ENCODE data around the gene SSTR3.
"Not testable (repeated sequence)": the region's sequence is repeated elsewhere in the genome, so short reads cannot be mapped to it uniquely, and the experiment has no call there.

Gene SSTR3

GRCh38 chr22:37209140-37209845 is 3.0 kb downstream of the SSTR3 start:
- DNase-seq: peak; percentile 48

DNA sequence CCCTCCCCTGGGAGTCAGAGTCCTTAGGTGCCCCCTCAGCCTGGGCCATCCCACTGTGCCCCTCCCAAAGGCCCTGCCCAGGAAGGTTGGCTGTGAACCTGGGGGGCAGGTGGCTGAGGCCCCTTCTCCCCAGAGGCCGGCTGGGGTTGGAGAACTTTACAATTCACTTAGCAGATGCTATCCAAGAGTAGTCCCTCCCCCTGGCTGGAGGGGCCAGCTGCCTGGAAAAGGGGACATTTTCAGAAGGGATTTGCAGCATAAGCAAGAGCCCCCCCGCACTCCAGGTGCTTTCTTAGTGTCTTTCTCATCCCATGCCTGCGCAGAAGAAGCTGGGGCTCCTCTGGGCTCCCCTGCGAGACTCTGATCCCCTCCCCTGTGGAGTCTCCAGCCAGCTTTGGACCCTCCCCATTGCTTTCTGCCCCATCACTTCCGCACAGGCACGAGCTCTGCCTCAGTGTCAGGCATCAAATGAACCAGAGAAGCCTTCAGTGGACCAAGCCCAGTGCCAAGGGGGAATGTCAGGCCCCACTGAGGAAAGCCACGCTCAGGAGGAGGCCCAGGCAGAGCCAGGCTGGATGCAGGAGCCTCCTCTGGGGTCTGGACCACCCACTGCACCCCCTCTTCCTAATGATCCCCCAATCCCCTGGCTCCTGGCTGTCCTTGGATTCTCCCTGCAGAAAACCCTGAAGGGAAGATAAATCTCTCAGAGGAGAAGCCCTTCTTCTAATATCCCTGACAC is 3.7 kb downstream of the SSTR3 start:
- no peak for DNase-seq

- DNase-seq: no peak
Observed at GRCh38 chr22:37207981-37208380, 4.3 kb downstream of the SSTR3 start.

DNA sequence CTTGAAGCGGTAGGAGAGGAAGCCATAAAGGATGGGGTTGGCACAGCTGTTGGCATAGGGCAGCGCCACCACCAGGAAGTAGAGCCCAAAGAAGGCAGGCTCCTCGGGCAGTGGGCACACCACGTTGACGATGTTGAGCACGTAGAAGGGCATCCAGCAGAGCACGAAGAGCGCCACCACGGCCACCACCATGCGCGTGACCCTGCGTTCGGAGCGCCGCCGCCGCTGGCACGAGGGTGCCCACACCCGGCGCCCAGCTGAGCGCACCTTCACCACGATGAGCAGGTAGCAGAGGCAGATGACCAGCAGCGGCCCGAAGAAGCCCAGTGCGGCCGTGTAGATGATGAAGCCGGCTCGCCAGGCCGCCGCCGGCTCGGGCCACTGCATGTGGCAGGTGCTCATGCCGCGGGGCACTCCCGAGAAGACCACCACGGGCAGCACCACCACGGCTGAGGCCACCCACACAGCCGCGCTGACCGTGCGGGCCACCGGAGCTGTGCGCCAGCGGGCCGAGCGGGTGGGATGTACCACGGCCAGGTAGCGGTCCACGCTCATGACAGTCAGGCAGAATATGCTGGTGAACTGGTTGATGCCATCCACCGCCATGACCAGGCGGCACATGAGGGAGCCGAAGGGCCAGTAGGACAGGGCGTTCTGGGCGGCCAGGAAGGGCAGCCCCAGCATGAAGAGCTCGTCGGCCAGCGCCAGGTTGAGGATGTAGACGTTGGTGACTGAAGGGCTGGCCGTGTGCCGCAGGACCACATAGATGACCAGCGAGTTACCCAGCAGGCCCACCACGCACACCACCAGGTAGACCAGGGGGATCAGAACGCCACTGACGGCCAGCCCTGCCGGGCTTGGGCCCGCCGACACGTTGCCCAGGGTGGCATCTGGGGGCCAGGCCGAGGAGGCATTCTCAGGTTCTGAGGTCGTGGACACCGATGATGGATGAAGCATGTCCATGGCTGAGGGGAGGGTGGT is 5.1 kb downstream of the SSTR3 start:
- DNase-seq: no peak

DNA sequence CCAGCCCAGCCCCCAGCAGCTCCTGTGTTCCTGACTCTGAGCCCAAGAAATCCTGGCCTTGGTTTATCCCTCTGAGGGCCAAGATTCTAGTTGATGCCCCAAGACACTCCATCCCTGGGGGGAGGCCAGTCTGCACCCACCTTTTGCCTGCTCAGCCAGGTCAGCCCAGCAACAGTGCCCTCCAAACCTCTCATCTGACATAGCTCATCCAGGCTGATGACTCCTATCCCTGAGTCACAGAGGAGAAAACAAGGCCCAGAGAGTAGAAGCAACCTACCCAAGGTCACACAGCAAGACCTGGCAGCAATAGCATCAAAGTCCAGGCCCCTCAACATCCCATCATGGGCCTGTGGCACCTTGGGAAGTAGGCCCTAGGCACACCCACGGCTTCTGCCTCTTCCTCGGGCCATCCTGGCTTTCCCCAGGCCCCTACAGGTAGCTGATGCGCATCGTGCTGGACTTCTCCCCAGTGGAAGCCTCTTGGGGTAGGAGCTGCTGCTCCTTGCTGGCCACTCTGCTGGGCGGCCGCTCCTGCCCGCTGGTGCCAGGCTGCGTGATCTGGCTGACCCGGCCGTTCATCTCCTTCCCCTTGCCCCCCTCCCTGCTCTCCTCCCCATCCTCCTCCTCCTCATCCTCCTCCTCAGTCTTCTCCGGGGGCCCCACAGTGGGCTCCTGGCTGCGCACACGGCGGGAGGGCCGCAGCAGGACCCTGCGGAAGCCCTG is 6.0 kb downstream of the SSTR3 start:
- DNase-seq: no peak

DNA sequence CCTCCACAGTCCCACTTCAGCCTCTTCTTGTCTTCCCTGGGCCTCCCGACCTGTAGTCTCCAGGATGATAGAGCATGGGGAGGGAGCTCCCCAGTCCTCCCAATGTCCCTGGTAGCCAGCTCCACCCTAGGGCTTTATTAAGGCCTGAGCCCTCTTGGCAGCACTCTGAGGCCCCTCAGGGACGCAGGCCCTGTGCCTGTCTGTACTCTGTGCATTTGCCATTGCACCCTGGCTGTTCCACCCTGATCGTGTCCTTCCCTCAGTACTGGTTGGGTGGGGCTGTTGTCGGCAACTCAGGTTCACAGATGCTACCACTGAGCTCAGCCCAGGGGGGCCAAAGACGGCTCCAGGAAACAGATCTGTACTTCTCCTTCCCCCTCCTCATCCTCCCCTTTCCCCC is 7.2 kb downstream of the SSTR3 start:
- DNase-seq: no peak

DNA sequence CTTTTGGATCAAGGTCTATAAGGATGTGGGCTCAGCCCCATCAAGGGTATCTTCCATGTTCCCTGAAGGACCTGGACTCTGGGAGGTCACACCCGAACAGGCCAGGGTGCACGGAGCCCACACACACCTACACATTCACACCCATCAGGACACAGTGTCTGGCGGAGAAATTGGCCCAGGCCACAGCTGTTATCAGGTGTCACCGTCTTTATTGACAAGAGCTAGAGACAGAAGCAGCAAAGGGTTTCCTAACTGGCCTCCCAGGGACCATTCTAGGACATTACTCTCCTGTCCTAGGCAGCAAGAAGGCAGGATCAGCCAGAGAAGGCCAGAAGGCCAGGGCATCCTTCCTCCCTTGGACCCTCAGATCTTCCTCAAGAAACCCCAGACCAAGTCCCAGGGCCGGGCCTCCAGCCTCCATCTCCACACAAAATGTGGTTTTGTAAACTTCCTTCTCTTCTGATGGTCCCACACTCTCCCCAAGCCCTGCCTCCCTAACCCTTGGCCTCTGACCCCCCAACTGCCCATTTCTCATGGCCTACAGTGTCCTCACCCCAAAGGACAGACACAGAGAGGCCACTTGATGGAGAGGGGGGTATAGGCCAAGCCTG is 8.1 kb downstream of the SSTR3 start:
- DNase-seq: no peak

GRCh38 chr22:37203354-37204044 is 8.8 kb downstream of the SSTR3 start:
- no peak for DNase-seq

DNA sequence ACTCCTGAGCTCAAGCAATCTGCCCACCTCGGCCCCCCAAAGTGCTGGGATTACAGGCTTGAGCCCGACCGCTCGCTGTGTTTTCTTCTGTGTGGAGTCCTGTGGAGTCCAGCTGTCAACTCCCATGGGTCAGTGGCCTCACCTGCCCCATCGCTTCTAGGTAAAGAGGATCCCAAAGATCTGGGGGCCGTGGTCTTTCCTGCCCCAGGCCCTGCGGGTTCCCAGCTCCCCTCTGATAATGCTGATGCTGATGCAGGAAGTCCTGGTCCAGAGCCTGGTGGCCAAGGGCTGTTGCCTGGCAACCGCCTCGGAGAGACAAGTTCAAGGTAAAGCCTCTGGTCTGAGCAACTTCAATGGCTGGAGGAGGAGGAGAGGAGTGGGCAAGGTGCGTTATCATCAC is 9.6 kb downstream of the SSTR3 start:
- no peak for DNase-seq

DNA sequence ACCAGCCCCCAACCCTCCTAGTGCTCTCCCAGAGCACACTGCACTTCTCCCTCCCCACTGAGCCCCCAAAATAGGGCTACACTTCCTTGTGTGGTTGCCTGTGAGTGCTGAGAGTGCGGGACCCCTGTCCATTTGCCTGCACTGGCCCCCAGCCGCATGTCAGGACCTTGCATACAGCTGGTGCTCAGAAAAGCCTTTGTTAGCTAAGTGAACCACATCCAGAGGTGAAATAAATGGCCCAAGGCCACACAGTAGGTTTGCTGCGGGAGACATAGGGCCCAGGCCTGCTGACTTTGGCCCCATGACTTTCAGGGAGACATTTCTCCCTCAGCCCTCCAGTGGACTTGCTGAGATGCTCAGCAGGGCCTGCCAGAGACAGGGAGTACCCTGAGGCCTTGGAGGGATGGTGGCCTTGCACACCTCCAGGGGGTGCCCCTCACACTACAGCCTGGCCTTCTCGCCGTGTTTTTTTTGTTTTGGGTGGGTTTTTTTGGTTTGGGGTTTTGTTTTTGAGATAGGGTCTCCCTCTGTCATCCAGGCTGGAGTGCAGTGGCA is 10.2 kb downstream of the SSTR3 start:
- DNase-seq: no peak

- DNase-seq: not testable (repeated sequence)
Observed at GRCh38 chr22:37201443-37201820, 10.8 kb downstream of the SSTR3 start.

GRCh38 chr22:37199760-37200108 is 12.5 kb downstream of the SSTR3 start:
- no peak for DNase-seq

DNA sequence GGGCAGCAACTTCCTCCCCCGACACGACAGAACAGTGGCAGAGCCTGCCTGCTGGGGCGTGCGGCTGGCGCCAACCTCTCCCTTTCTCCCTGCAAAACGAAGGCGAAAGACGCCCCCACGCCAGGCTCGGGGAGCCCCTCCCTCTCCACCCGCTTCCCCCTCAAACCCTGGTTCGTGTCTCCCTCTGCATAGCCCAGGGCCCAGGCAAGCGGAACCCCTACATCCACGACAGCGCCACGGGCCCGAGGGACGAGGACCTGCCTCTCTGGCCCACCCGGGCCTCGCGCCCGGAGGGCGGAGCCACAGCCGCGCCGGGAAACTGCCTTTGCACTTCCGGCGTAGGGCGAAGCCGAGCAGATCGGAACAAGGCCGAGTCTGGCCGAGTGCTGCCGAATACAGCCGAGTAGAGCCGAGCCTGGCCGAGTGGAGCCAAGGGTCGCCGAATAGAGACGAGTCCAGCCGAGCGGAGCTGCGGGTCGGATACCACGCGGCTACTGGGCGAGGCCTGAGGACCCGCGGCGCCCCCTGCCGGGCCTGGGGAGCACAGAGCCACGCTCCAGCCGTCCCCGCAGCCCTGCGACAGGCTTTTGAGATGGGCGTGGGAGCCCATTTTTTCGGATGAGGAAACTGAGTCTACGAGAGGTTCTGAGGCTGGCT is 13.0 kb downstream of the SSTR3 start:
- DNase-seq: peak; percentile 99

DNA sequence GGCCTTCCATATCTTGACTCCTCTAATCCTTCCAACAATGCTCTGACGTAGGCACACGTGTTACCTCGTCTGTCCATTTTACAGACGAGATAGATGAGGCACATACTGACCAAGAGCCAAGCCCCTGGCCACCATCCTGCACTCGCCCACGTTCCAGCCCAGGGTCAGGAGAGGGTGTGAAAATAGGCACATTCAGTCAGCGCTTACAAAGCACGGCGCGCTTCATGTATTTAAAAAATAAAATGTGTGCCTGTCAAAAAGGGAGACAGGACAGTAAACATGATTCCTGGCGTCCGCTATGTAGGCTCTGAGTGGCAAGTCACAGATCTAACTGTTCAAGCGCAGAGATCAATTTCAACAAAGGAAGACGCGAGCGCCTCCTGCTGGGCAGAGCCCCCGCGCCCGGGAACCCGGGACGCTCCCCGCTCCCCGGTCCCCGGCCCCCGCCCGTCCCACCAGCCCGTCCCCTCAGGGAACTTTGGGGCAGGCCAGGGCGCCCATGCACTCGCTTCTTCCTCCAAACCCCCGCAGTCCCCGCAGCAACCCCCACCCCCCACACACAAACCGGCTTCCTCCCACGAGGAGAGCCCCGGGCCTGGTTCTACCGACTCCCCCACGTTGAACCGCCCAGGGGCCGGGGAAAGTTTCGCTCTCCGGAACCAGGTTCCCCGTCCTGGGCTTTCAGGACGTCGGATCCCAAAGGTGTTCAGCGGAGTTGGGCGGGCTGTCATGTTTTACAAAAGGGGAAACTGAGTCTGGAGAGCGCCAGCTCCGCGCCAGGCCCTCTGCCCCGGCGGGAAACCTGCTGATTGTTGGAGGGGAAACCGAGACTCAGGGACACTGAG is 13.8 kb downstream of the SSTR3 start:
- DNase-seq: peak; percentile 99

DNA sequence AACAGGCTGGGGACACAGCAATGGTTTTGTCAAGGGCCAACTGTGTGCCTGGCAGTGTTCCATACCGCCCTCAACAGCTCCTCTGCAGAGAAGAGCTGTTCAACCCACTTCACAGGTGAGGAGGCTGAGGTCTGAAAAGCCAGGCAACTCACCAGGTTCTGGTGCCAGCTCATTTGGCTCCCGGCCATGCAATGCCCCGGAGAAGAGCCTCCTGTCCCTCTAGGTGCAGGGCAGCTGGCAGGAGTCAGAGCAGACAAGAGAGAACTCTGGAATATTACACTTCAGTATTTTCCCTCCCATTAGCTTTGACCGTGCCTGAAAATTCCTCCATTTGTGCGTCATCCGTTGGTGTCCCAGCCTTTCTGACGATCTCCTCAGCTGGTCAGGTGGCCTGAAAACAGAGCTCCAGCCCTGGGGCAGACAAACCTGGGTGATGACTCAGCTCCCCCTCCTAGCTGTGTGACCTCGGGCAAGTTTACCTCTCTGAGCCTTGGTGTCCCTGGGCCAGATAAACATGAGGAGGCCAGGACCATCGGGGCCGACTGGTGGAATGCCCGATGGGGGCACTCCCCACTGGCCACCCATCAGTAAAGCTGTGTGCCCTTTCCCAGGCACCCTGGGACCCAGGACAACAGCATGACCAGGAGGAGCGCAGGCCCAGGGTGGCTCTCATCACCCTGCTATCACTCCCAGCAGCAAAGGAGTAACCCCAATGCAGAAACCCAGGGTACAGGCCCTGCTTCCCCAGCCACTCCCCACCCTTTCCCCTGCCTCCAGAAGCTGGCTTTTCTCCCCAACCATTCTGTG is 14.6 kb downstream of the SSTR3 start:
- no peak for DNase-seq

GRCh38 chr22:37196539-37197450 is 15.5 kb downstream of the SSTR3 start:
- DNase-seq: no peak

DNA sequence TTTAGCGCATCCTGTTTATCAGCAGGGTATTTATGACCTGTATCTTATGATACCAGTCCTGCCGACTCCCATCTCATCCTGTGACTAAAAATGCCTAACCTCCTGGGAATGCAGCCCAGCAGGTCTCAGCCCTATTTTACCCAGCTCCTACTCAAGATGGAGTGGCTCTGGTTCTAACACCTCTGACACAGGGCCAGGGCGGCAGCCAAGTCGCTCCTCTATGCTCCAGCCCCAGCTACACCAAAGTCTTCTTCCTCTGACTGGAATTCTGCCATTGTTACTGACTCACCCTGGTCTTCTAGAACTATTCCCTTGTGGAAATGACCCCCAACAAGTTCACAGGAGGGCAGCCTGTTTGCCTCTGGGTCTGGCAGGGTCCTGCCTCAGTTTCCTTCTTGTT is 16.4 kb downstream of the SSTR3 start:
- DNase-seq: no peak

GRCh38 chr22:37194750-37195149 is 17.5 kb downstream of the SSTR3 start:
- no peak for DNase-seq

All from activated CD8-positive, alpha-beta memory T cell treated with anti-CD3 and anti-CD28 coated beads, Interleukin-2, amount 50 U/mL, for 48 hours (primary cell).